ENCODE data around the gene C11orf58. TPM values are rescaled to one million over a fixed set of nuclear protein-coding genes. Genes with fewer than 3 reads are reported as not detected.
A peak's percentile ranks its signal among the peaks of the same experiment; 100 is the strongest.

C11orf58 gene
- total and polyA plus RNA-seq, 2 donors (not counting 1 experiment from before 2014, with no cell fraction given), result 28.8 to 125 TPM

- Histone ChIP-seq H3K36me3 (replicated peaks in 1 of 2; ENCODE audit: control extremely low read depth in 1 of 2, control insufficient read depth in 1 of 2, extremely low read depth in 1 of 2, insufficient read depth in 2 of 2, low read length in 1 of 2) (peaks cover 0 to 23% of the 10 kb centered on the region in 2 experiments), H3K79me2 (ENCODE audit: control insufficient read depth, insufficient read depth, low read length) (peaks cover 56% of the 10 kb centered on the region), H4K20me1 (ENCODE audit: control insufficient read depth, insufficient read depth, low read length, poor library complexity, severe bottlenecking) (peaks cover 24% of the 10 kb centered on the region), H3K9me3 (ENCODE audit: control extremely low read depth in 1 of 3, control insufficient read depth in 2 of 3, insufficient read depth in 1 of 3, low read length in 2 of 3) (no peaks in the 10 kb centered on the region), H3K4me1 (ENCODE audit: control insufficient read depth in 2 of 2, insufficient read depth in 2 of 2, low read length in 2 of 2) (peaks cover 28% of the 10 kb centered on the region in 2 donors), H3K27ac (ENCODE audit: low read length in 2 of 2) (peak overlapping the region; percentile 98 to 99), H3K4me2 (replicated peaks; ENCODE audit: low read depth, low read length, poor library complexity, severe bottlenecking) (peak overlapping the region; percentile 67), H3K4me3 (ENCODE audit: control extremely low read depth in 1 of 5, extremely low read depth in 1 of 5, insufficient read depth in 1 of 5, low read depth in 2 of 5, low read length in 4 of 5) (peak overlapping the region; percentile 84 to 97 (median 94)), H3K9ac (ENCODE audit: low read length) (peak overlapping the region; percentile 100), H2AFZ (ENCODE audit: insufficient read depth, low read depth, low read length, poor library complexity, severe bottlenecking) (peak overlapping the region; percentile 91), H3K27me3 (replicated peaks in 1 of 4; ENCODE audit: control extremely low read depth in 1 of 4, control insufficient read depth in 3 of 4, insufficient read depth in 4 of 4, low read length in 3 of 4) (no peaks in the 10 kb centered on the region)
- H3K9me3 Mint-ChIP-seq (ENCODE audit: insufficient read depth), result no peaks in the 10 kb centered on the region
- H3K27ac Mint-ChIP-seq, result no peak overlapping the region
- WGBS (ENCODE audit: insufficient coverage), result 1% methylated on average over 21 of the region's 32 CpGs
- ChIA-PET CTCF (no interaction called here), POLR2A (interaction anchor here (0.7 to 2.3 kb wide), 2 partner anchors 339 to 650 kb away, joined by 4 to 14 read pairs; partner anchors contain the start of gene RPS13)
- no peak for DNase-seq
- H3K4me1 Mint-ChIP-seq, result peaks cover 22% of the 10 kb centered on the region
- TF ChIP-seq EZH2 (IDR thresholded peaks at IDR 0.05; ENCODE audit: borderline replicate concordance, insufficient read depth, low read depth, low read length, poor library complexity, severe bottlenecking), result no peak
- no peak for TF ChIP-seq CTCF (IDR thresholded peaks at IDR 0.05)
- intact Hi-C loops (cut with micrococcal nuclease), result loop anchor here (1.0 to 10.0 kb wide), 5 partner anchors 338 to 1583 kb away; partner anchors contain the start of genes GTF2H1, HPS5, NCR3LG1 and NUCB2
- H3K27me3 Mint-ChIP-seq, result no peaks in the 10 kb centered on the region
- H3K4me3 Mint-ChIP-seq, result no peak overlapping the region
- ATAC-seq (ENCODE audit: low read depth), result peak; percentile 2
Observed at GRCh38 chr11:16738947-16739815, 734 bp downstream of the C11orf58 start.

- peak overlapping the region; percentile 36 for H3K4me2 ChIP-seq (replicated peaks; ENCODE audit: low read depth, low read length, poor library complexity, severe bottlenecking)
- H3K9me3 Mint-ChIP-seq (ENCODE audit: insufficient read depth), result no peaks in the 10 kb centered on the region
- no peak overlapping the region for H3K27ac ChIP-seq (ENCODE audit: low read length in 2 of 2)
- H3K27me3 ChIP-seq (replicated peaks in 1 of 4; ENCODE audit: control extremely low read depth in 1 of 4, control insufficient read depth in 3 of 4, insufficient read depth in 4 of 4, low read length in 3 of 4), result no peaks in the 10 kb centered on the region
- no peak overlapping the region for H3K27ac Mint-ChIP-seq
- ATAC-seq (ENCODE audit: low read depth), result no peak
- intact Hi-C loops (cut with micrococcal nuclease), result no loop called here
- H3K9ac ChIP-seq (ENCODE audit: low read length), result peak overlapping the region; percentile 1
- peaks cover 28 to 32% of the 10 kb centered on the region in 2 donors for H3K4me1 ChIP-seq (ENCODE audit: control insufficient read depth in 2 of 2, insufficient read depth in 2 of 2, low read length in 2 of 2)
- DNase-seq, result no peak
- no peak overlapping the region for H3K4me3 ChIP-seq (ENCODE audit: control extremely low read depth in 1 of 5, extremely low read depth in 1 of 5, insufficient read depth in 1 of 5, low read depth in 2 of 5, low read length in 4 of 5)
- peaks cover 32% of the 10 kb centered on the region for H3K4me1 Mint-ChIP-seq
- ChIA-PET POLR2A (interaction anchor here (1.3 kb wide), 1 partner anchor 336 kb away, joined by 3 read pairs; the partner anchor contains the start of gene RPS13), CTCF (interaction anchor here (1.2 kb wide), 1 partner anchor 44 kb away, joined by 3 read pairs; no protein-coding TSS in a partner anchor)
- no peaks in the 10 kb centered on the region for H3K9me3 ChIP-seq (ENCODE audit: control extremely low read depth in 1 of 3, control insufficient read depth in 2 of 3, insufficient read depth in 1 of 3, low read length in 2 of 3)
- peak overlapping the region; percentile 50 for H3K4me3 Mint-ChIP-seq
- H2AFZ ChIP-seq (ENCODE audit: insufficient read depth, low read depth, low read length, poor library complexity, severe bottlenecking), result no peak overlapping the region
- no peaks in the 10 kb centered on the region for H3K27me3 Mint-ChIP-seq
- TF ChIP-seq CTCF (IDR thresholded peaks at IDR 0.05), result no peak
- TF ChIP-seq EZH2 (IDR thresholded peaks at IDR 0.05; ENCODE audit: borderline replicate concordance, insufficient read depth, low read depth, low read length, poor library complexity, severe bottlenecking), result no peak
- WGBS (ENCODE audit: insufficient coverage), result 75% methylated on average over 2 of the region's 4 CpGs
- peaks cover 40% of the 10 kb centered on the region for H4K20me1 ChIP-seq (ENCODE audit: control insufficient read depth, insufficient read depth, low read length, poor library complexity, severe bottlenecking)
- peaks cover 0 to 45% of the 10 kb centered on the region in 2 experiments for H3K36me3 ChIP-seq (replicated peaks in 1 of 2; ENCODE audit: control extremely low read depth in 1 of 2, control insufficient read depth in 1 of 2, extremely low read depth in 1 of 2, insufficient read depth in 2 of 2, low read length in 1 of 2)
- H3K79me2 ChIP-seq (ENCODE audit: control insufficient read depth, insufficient read depth, low read length), result peaks cover 74% of the 10 kb centered on the region
Observed at GRCh38 chr11:16741473-16741872, 3.0 kb downstream of the C11orf58 start.
